ENCODE results near the gene AKT3.

Gene AKT3

GRCh38 chr1:243730487-243731150 lies 119.4 kb downstream of the AKT3 start:
- DNase-seq: no peak

GRCh38 chr1:243729956-243730355 lies 120.1 kb downstream of the AKT3 start:
- no peak for DNase-seq

DNA sequence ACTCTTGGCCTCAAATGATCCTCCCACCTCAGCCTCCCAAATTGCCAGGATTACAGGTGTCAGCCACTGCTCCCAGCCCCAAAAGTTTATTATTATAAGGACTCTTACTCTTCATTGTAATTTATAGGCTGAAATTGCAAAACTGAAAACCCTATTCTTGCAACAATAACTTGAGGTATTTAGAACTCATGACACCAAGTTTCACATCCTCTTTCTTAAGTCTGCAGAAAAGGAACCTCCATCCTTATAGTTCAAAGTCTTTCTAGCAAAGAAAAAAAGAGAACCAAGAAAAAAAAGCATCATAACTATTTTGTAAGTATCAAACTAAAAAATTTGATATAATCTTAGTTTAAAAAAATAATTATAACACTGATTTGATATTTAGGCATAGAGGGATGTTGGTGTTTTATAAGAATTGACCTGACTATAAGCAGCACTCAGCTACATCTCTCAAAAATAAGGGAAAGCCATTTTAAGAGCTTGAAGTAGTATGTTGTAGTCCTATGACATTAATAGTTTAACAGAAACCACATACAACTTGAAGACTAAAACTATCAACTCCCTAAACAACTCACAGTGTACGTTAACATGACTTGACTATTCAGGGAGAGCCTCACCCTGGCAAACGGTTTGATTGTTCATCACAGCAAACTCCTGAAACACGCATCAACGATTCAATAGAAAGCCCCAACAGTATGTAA lies 122.4 kb downstream of the AKT3 start:
- no peak for DNase-seq

GRCh38 chr1:243726806-243727502 lies 123.1 kb downstream of the AKT3 start:
- no peak for DNase-seq

DNA sequence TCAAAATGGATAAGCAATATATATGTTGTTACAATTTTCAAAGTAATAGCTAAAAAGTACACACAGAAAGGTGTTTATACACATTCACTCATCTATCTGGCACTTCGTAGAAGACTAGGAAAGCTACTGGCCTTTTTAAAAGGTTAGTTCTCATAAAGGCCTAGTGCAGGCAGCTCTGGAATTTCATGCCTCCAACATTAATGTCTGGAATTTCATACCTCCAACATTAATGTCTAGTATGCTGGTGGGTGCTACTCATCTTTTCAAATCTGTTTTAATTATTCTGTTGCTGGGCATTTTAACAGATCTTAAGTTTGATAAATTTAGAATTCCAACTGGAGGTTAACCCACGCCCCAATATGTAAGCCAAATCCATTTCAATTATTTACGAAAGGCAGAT lies 124.2 kb downstream of the AKT3 start:
- DNase-seq: no peak

GRCh38 chr1:243725075-243725474 lies 125.0 kb downstream of the AKT3 start:
- no peak for DNase-seq

DNA sequence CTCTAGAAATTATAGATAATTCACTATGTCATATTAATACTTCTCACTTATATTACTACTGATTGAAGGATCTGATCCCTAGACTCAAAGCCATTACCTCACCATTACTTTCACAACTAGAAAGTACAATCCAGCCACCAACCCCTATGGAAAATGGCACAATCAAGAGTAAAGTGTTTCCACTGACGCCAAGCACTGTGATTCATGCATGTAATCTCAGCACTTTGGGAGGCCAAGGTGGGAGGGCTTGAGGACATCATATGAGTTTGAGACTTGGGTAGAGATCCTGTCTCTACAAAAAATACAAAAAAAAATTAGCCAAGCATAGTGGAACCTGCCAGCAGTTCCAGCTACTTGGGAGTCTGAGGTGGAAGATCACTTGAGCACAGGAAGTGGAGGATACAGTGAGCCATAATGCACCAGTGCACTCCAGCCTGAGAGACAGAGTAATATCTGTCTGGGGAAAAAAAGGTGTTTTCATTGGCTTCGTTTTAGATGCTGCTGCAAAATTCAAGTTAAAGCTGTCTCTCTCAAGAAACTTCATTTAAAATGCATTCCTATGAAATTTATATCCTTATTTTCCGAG lies 126.5 kb downstream of the AKT3 start:
- DNase-seq: no peak

GRCh38 chr1:243723050-243723449 lies 127.0 kb downstream of the AKT3 start:
- no peak for DNase-seq

DNA sequence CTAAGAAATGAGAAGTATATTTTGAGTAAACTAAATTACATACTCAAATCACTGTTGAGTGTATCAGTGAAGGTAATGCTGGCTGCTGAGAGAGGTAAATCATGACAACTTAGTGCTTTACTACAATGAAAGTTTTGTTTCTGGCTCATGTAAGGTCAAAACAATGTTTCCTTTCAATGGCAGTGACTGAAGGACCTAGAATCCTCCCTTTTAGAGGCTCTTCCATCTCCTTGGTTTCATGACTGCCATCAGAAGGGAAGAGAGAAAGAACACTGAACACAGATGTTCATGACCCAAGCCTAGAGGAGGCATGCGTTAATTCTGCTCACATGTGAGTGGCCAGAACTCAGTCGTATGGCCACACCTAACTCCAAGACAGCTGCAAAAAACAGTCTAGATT lies 130.6 kb downstream of the AKT3 start:
- DNase-seq: no peak

DNA sequence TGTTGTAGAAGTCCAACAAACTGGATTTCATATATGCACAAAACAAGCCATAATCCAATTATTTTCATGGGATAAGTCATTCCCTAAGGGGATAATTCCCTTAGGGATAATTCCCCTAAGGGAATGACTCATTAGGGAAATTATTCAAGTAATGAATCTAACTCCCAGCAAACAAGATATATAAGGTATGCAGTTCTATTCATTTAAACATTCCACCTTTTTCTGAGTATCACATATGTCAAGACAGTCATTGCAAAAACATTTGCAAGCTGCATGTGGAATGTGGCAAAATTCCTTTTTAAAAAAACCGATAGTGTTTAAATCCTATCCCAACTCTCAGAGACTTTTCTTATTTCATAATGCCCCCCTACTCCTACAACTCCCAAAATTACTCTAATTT lies 131.2 kb downstream of the AKT3 start:
- no peak for DNase-seq

DNA sequence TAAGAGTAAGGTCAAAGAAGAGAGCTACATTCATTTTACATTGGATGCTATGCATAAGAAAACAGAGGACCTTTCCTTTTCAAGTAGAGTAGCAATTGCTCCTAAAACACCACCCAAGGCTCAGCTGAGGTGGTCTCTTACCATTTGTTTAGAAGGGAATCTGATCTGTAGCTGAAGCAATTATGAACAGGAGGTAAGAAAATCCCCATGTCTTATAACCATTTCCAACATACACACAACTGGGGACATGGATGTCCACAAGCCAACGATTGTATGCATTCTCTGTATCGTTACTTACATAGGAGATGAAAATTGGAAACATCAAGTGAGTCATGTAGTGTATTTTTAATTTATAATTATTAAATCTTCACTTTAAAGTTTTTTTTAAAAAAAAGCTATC lies 132.0 kb downstream of the AKT3 start:
- no peak for DNase-seq

- DNase-seq: no peak
These were observed 133.1 kb downstream of the AKT3 start for GRCh38 chr1:243716906-243717305.

DNA sequence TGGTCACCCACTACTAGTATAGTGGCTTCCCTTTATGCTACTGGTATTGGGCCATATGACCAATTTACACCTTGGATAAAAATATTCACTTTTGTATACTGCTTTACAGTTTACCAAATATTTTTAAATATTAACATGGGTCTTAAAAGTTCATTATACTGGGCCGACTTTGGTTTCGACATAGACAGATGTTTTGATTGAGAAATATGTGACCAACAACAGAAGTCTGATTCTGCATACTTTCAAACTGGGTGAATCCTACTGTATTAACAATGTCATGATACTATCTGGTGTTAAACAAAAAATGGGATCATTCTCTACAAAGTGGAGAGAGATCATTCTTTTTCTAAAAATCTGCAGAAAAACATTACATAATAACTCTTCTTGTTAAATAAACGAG lies 134.8 kb downstream of the AKT3 start:
- DNase-seq: no peak

DNA sequence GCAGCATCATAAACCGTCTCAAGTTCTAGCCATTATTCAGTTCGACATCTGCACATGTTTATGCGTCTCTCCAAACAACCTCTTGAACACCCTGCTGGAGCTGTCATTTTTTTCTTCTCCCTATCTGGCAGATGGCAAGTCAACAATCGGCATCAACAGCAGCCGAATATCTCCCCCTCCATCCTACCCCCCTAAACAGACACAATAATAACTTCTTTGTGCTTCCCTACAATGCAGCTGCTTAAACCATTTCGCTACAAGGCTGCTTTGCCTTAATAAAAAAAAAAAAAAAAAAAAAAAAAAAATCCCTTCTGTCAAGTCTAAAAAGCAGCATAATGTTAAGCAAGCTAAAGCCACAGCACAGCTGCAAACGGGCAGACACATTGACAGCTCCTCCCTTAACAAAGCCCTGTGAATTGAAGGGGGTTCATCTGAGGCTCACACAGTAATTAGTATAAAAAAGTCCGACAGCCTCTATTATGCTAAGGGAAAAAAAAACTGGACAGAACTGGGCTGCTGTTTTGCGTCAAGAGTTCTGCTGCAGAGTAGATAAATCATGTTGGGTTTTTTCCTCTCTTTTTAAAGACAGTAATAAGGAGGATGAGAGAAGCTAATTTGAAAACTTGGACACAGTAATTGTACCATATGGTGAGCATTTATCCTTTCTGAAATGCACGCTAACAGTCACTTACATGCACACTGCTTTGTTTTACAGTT lies 136.4 kb downstream of the AKT3 start:
- DNase-seq: no peak

DNA sequence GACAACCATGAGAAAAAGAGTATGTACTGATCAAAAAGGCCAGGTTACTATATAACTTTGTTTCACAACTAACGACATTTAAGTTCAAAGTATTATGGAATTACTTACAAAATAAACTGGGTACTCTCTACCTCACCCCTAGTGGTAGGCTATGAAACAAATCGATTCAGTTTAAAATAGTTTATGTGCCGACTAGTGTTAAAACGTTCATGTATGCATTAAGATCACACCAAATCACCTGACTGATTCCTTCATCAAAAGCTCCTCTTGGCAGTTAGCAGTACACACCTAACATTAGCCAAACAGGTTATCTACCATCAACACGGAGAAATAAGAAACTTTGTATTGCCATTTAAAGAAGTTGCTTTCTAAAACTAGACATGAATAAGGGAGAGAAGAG lies 137.1 kb downstream of the AKT3 start:
- no peak for DNase-seq

DNA sequence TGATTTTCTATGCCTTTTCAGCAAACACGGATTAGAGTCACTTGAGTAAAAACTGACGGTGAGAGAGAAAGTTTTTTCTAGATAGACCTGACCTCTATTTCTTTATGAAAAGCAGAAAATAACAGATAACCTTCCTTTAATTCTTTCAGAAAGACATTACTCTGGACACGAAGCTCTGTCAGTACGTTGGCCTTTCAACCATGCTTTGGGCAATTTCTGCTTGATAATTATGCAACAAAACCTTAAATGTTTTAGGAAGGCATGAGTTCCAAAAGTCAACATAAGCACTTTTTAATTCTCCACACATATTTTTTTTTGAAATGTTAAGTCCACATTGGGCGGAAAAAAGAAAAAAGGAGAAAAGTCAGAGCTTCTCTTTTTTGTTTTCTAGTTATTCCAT lies 137.8 kb downstream of the AKT3 start:
- DNase-seq: no peak

DNA sequence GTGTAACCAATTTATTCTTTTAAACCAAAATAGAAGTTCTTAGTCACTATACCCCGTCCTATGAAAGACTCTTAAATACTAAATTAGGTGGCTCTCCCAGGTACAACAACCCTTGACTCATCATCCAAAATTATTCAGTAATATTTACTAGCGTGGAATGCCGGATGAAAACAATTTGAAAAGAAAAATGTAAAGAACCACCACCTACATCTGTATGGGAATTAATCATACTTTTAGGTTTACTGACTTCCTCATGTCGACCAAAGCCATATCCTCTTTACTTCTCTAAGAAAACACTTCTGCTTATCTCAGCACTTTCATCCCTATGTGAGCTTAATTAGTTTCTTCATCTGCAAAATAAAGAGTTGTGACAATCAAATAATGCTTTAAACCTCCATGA lies 139.6 kb downstream of the AKT3 start:
- no peak for DNase-seq

DNA sequence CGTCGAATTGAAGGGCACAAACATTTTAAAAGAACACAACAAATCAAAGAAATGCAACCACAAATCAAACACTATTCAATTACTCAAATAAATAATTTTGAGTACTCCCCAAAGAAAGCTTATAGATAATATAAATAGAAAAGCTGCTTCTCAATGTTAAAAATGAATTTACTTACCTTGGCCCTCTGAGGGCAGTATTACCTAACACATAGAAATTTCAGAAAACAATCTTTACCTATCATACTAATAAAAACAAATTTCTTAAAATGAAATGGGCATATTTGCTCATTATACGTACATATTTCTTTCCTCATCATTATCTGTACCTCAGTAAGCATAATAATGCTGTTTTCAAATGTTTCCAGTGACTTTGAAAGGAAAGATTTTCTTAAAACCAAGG lies 141.8 kb downstream of the AKT3 start:
- DNase-seq: no peak

- no peak for DNase-seq
These were observed 143.5 kb downstream of the AKT3 start for GRCh38 chr1:243706563-243706962.

GRCh38 chr1:243705585-243705984 lies 144.5 kb downstream of the AKT3 start:
- DNase-seq: no peak

GRCh38 chr1:243701872-243702271 lies 148.2 kb downstream of the AKT3 start:
- DNase-seq: no peak

DNA sequence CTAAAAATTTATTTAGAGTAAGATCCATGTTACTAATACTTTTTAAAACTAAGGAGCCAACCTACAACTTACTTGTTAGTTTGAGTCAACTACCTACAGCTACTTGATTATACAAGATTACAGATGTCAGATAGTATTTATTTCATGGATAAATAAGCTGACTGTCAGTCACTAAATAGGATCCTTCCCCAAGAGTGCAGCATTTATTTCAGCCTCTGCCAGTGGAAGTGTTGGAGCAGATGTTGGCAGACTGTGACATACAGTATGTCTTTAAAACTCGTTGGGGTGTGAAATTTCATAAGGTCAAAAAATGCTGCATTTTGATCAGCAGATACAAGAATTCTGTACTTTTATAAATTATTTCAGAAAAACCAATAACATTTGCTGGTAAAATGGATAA lies 156.2 kb downstream of the AKT3 start:
- DNase-seq: no peak

GRCh38 chr1:243686159-243686558 lies 163.9 kb downstream of the AKT3 start:
- DNase-seq: no peak
